Duodenal mucosa (tissue), 2 donors: ENCODE data around the gene FMNL2.
"Not testable (repeated sequence)": the region's sequence is repeated elsewhere in the genome, so short reads cannot be mapped to it uniquely, and the experiment has no call there.

Source experiments
- H3K27ac ChIP-seq: one replicate; pipeline ENCODE4 v1.7.0; 2013; ENCODE audit warnings: low read depth, low read length
- H3K27me3 ChIP-seq, 2 donors: one replicate each; pipeline ENCODE4 v1.7.0; 2013; ENCODE audit warnings: low read length in 2 of 2, control low read depth in 1 of 2; ENCODE audit not compliant: insufficient read depth in 2 of 2, control insufficient read depth in 1 of 2
- H3K36me3 ChIP-seq, 2 donors: one replicate each; pipeline ENCODE4 v1.7.0; 2013; ENCODE audit warnings: low read length in 2 of 2, control low read depth in 1 of 2; ENCODE audit not compliant: insufficient read depth in 2 of 2, control insufficient read depth in 1 of 2
- H3K4me1 ChIP-seq, 2 donors: one replicate each; pipeline ENCODE4 v1.7.0; 2013; ENCODE audit warnings: low read length in 2 of 2, control low read depth in 1 of 2; ENCODE audit not compliant: insufficient read depth in 2 of 2, control insufficient read depth in 1 of 2
- H3K4me3 ChIP-seq, 2 donors: one replicate each; pipeline ENCODE4 v1.7.0; 2013; ENCODE audit warnings: low read length in 2 of 2, low read depth in 1 of 2
- H3K9ac ChIP-seq, 2 donors: one replicate each; pipeline ENCODE4 v1.7.0; 2013; ENCODE audit warnings: low read length in 2 of 2, low read depth in 1 of 2
- H3K9me3 ChIP-seq, 2 donors: one replicate each; pipeline ENCODE4 v1.7.0; 2013; ENCODE audit warnings: low read length in 2 of 2, control low read depth in 1 of 2; ENCODE audit not compliant: control insufficient read depth in 1 of 2

Gene FMNL2

DNA sequence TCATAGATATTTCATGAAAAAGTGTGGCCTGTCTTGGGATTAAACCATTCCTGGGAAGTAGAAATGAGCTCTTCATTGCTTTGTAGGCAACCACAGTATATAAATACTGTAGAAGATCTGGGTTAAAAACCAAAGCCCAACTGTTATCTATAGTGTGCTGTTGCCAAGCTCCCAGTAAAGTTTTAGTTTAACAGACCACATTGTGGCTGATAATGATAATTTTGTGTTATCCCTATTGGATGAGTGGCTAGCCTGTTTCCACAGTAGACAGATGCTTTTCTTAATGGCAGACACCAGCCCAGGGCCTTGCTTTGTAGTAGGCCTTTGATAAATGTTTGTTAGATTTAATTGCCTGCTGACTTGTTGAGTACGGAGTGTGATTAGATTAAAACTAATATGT is 52.1 kb downstream of the FMNL2 start:
- no peaks in the 10 kb centered on the region for H3K4me1 ChIP-seq
- no peaks in the 10 kb centered on the region for H3K9me3 ChIP-seq
- no peaks in the 10 kb centered on the region for H3K36me3 ChIP-seq
- no peak overlapping the region for H3K4me3 ChIP-seq
- no peak overlapping the region for H3K27ac ChIP-seq
- H3K9ac ChIP-seq, result no peak overlapping the region
- no peaks in the 10 kb centered on the region for H3K27me3 ChIP-seq

DNA sequence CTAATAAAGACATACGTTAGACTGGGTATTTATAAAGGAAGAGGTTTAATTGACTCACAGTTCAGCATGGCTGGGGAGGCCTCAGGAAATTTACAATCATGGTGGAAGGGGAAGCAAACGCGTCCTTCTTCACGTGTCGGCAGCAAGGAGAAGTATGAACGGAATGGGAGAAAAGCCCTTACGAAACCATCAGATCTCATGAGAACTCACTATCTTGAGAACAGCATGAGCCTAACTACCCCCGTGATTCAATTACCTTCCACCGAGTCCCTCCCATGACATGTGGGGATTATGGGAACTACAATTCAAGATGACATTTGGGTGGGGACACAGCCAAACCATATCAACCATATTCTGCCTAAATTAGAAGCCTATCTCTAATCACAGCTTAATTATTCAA is 53.3 kb downstream of the FMNL2 start:
- not testable (repeated sequence) for H3K4me3 ChIP-seq, H3K27me3 ChIP-seq, H3K9me3 ChIP-seq, H3K27ac ChIP-seq, H3K4me1 ChIP-seq, H3K9ac ChIP-seq, H3K36me3 ChIP-seq

DNA sequence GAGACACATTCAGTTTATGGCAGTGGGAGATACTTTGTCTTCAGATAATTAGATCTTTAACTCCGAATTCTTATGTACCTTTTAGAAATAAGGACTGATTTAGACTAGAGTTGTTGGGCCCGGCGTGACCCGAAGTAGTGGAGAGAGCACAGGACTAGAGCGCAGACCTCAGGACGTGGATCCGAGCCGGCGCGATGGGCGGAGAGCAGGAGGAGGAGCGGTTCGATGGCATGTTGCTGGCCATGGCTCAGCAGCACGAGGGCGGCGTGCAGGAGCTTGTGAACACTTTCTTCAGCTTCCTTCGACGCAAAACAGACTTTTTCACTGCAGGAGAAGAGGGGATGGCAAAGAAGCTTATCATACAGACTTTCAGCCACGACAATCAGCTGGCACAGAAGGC is 54.5 kb downstream of the FMNL2 start:
- Histone ChIP-seq H3K27ac (no peak overlapping the region), H3K4me1 (no peaks in the 10 kb centered on the region), H3K27me3 (no peaks in the 10 kb centered on the region), H3K9ac (no peak overlapping the region), H3K36me3 (no peaks in the 10 kb centered on the region), H3K4me3 (no peak overlapping the region), H3K9me3 (no peaks in the 10 kb centered on the region)

DNA sequence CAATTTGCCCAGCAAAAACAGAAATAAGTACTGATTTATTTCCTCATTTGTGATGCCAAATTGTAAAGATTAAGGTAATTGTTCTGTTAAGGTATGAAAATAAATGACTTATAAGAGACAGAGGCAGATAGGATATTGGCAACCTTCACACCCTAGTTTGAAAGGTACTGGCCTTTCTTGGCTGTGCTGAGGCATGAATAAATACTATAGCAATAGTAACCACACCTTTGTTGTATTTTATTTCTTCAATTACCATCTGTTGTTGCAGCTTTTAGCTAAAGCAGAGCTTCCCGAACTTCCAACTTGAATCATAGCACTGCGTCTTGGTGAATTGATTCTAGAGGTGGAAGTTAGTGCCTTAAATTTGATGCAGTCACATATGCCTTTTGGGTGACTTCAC is 55.9 kb downstream of the FMNL2 start:
- no peak overlapping the region for H3K4me3 ChIP-seq
- H3K9ac ChIP-seq, result no peak overlapping the region
- no peaks in the 10 kb centered on the region for H3K27me3 ChIP-seq
- no peaks in the 10 kb centered on the region for H3K9me3 ChIP-seq
- no peak overlapping the region for H3K27ac ChIP-seq
- no peaks in the 10 kb centered on the region for H3K4me1 ChIP-seq
- H3K36me3 ChIP-seq, result no peaks in the 10 kb centered on the region

DNA sequence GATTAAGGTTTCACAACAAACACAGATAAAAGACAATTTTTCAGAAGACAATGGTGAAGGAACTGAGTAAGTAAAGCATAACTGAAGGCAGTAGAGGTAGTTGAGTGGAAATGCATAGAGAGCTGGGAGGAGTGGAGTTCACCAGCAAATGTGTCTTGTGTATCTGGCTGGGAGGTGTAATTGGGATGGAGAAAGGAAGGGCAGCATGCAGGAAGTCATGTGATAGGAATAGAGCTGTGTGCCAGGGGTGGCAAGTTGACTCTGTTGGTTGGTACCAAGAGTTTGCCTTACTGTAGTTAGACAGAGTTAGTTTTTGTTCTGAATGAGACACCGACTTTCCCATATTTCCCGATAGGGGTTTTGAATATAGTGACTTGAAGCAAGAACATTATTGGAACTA is 56.3 kb downstream of the FMNL2 start:
- H3K9ac ChIP-seq, result no peak overlapping the region
- H3K9me3 ChIP-seq, result no peaks in the 10 kb centered on the region
- no peak overlapping the region for H3K27ac ChIP-seq
- H3K4me3 ChIP-seq, result no peak overlapping the region
- H3K27me3 ChIP-seq, result no peaks in the 10 kb centered on the region
- H3K36me3 ChIP-seq, result no peaks in the 10 kb centered on the region
- H3K4me1 ChIP-seq, result no peaks in the 10 kb centered on the region

DNA sequence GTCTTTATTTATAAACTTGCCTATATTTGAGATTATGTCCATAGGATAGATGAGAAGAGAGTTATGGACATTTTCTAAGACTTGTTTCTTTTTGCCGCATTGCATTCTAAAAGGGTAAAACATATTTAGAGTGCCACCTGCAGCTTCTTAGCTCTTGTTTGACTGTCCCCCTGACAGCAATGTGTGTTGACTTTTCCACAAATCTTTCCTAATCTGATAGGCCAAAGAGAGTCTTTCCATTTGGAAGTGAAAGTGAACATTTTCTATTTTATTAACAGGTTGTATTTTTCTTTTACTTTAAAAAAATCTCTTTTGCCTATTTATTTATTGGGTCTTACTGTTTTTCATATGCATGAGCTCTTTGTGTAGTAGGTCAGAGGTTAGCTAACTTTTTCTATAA is 58.4 kb downstream of the FMNL2 start:
- Histone ChIP-seq H3K9me3 (no peaks in the 10 kb centered on the region), H3K36me3 (no peaks in the 10 kb centered on the region), H3K9ac (no peak overlapping the region), H3K4me1 (no peaks in the 10 kb centered on the region), H3K27ac (no peak overlapping the region), H3K27me3 (no peaks in the 10 kb centered on the region), H3K4me3 (no peak overlapping the region)

DNA sequence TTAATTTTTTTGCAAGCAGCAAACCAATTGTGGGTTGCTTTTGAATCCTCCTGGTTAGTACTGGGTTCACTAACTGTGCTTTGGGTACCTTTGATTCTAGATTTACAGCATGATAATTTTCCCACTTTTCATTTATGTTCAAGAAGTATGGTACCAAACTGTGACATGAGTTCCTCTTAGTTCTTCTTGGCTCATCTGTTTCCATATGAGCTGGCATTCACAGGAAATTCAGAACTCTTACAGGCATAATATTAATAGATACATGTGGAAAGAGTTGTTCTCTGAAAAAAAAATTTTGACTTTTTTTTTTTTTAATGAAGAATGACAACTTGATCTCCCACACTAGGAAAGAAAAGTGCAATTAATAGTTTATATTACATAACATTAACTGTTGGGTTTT is 59.4 kb downstream of the FMNL2 start:
- Histone ChIP-seq H3K9me3 (no peaks in the 10 kb centered on the region), H3K4me3 (no peak overlapping the region), H3K27ac (no peak overlapping the region), H3K36me3 (no peaks in the 10 kb centered on the region), H3K27me3 (no peaks in the 10 kb centered on the region), H3K9ac (no peak overlapping the region), H3K4me1 (no peaks in the 10 kb centered on the region)

DNA sequence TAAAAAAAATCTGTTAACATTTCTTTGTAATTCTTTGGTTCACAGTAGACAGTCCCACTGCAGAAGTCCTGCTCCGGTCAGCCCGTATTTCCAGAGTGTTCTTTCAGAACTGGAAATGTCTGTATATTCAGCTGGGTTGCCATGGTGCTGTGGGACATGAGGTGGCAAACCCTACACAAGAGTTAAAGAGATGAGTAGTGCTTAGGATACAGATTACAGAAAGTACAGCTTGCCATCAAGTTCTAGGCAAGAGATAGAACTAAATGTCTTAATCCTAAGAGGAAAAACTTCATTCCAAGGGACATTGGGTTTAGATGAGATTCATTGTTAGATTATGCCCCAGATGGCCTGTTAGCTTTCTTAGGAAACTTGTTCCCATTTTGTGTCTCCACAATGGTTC is 60.1 kb downstream of the FMNL2 start:
- H3K4me3 ChIP-seq, result no peak overlapping the region
- no peaks in the 10 kb centered on the region for H3K36me3 ChIP-seq
- no peak overlapping the region for H3K27ac ChIP-seq
- no peak overlapping the region for H3K9ac ChIP-seq
- no peaks in the 10 kb centered on the region for H3K9me3 ChIP-seq
- no peaks in the 10 kb centered on the region for H3K4me1 ChIP-seq
- H3K27me3 ChIP-seq, result no peaks in the 10 kb centered on the region

DNA sequence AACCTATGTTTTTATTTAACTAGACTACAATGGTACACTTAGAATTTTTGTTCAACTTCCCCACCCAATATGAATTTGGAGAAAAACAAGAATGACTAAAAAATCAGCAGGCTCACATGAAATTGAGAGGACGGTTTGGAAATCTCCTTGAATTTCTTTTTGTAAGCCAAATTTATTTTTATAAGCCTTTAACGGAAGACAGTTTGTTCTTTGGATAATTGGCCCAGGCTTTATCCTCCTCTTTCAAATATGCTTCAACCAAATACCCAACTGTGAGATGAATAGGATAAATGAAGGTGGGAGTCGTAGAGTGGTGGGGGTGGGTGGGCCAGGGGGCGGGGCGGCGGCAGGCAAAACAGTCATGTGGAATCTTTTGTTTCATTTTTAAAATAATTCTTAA is 60.6 kb downstream of the FMNL2 start:
- Histone ChIP-seq H3K9ac (no peak overlapping the region), H3K27me3 (no peaks in the 10 kb centered on the region), H3K36me3 (no peaks in the 10 kb centered on the region), H3K27ac (no peak overlapping the region), H3K9me3 (no peaks in the 10 kb centered on the region), H3K4me1 (no peaks in the 10 kb centered on the region), H3K4me3 (no peak overlapping the region)

DNA sequence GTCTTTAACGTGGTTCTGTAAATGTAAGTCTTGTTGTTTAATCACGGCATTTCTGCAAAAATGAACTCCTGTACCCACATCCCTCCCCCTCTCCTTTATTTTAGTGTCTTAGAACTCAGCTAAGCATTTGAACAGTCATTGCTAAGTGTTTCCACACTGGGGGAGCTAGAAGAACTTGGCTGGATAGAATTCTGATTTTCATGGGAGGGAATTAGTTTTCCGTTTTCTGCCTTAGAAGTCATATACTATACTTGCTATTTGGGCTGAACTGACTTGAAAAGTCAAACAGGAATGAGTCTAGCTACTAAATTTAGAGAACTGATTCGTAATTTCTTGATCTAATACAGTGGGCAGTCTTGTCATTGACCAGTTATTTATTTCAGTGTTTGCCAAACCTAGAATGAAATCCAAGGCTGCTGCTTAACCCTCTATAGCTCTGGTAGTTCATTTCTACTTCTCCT is 61.1 kb downstream of the FMNL2 start:
- Histone ChIP-seq H3K9me3 (no peaks in the 10 kb centered on the region), H3K4me3 (no peak overlapping the region), H3K27ac (no peak overlapping the region), H3K27me3 (no peaks in the 10 kb centered on the region), H3K9ac (no peak overlapping the region), H3K36me3 (no peaks in the 10 kb centered on the region), H3K4me1 (no peaks in the 10 kb centered on the region)

DNA sequence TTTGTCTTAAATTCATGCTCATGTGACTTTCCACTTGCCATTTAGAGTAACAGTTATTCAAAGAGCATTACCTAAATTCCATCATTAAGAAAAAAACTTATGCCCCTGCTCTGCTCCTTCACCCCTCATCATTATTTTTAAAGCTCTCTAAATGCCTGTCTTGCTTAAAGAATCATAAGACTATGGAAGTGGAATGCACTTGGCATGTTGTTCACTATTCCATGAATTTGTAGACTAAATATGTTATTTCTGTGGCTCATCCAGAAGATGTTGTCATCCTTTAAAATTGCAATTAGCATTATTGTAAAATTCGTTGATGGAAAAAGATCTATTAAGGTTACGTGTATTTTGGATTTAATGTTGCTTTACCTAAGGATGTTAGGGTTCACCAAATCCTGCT is 61.8 kb downstream of the FMNL2 start:
- H3K4me1 ChIP-seq, result no peaks in the 10 kb centered on the region
- no peak overlapping the region for H3K27ac ChIP-seq
- H3K9ac ChIP-seq, result no peak overlapping the region
- no peaks in the 10 kb centered on the region for H3K36me3 ChIP-seq
- no peak overlapping the region for H3K4me3 ChIP-seq
- no peaks in the 10 kb centered on the region for H3K9me3 ChIP-seq
- no peaks in the 10 kb centered on the region for H3K27me3 ChIP-seq
